GM18868 (cell line): ENCODE data around the gene ZNF195.
"Not testable (repeated sequence)": the region's sequence is repeated elsewhere in the genome, so short reads cannot be mapped to it uniquely, and the experiment has no call there.

ENCODE experiments used
- ATAC-seq: cut with Tn5 transposase; IDR thresholded peaks from one replicate; pipeline ENCODE4 v1.9.1; 2021; ENCODE audit warnings: mild to moderate bottlenecking, moderate library complexity; ENCODE audit not compliant: unreplicated experiment

Gene ZNF195

DNA sequence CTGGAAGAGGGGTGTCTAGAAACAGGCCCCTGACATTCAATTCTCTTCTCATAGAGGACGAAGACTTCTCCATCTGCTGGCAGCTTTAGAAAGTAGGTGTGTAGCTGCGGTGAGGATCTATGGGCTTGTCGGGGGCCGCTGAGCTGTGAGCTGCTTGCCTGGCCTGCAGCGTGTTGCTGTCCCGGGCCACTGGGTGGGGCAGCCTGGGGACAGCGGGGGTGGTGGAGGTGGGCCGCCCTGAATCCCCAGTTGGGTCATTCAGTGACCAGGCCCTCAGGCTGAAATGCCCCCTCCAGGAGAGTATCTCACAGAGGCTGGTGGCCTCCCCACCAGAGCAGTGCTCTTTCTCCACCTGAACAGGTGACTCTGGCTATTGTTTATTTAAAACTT is 23.9 kb upstream of the ZNF195 start:
- not testable (repeated sequence) for ATAC-seq

DNA sequence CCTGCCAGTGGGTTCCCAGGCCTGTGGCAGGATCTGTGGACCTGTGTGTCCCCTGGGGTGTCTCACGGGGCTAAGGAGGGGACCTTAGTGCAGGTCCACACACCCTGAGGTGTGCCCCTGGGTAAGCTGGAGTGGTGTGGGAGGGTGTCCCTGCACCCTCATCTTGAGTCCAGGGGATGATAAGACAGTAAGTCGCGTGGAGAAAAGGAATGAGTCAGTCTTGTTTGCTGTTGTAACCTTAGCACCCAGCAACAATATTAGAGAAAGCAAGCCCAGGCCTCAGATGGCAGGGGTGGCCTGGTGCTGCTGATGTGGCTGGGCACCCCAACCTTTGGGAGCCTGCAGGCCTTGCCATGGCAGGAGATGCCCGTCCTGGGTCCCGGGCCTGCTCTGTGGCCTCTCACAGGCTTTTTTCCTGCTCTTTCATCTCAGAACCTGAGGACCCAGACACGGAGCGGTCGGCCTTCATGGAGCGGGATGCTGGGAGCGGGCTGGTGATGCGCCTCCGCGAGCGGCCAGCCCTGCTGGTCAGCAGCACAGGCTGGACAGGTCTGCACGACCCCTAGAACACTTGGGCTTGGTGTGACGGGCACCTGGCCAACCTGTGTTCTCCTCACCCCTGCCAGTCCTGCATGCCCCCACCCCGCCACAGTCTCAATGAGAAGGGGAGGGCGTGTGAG is 23.4 kb upstream of the ZNF195 start:
- ATAC-seq, result not testable (repeated sequence)

DNA sequence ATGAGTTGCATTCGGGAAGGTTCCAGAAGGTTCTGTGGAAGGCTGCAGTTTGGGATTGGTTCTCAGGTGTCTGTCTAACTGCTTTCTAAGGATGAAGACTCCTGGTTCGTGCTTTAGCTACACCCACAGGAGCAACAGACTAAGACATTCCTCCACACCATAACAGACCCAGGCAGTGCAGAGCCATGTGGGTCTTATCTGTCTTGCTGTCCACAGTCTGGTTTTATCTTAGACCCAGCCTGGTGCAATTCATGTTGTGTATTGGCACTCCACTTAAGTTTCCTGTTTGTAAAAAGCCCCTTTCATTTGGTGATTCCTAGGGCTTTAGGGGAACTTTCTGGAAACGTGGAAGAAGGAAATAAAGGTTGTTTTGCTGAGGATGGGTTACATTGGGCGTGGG is 22.1 kb upstream of the ZNF195 start:
- not testable (repeated sequence) for ATAC-seq

DNA sequence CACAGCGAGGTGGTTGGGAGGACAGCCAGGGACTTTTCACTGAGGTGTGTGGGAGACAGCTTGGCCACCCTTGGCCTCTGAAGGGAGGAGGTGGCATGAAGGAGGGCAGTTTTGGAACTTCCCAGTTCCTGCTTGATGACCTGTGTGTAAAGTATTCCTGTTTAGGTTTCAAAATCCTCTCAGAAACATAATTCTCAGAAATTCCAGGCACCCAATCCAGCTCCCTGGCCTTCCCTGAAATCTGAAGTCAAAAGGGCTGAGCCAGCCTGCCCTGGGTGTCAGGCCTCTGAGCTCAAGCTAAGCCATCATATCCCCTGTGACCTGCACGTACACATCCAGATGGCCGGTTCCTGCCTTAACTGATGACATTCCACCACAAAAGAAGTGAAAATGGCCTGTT is 19.6 kb upstream of the ZNF195 start:
- ATAC-seq, result not testable (repeated sequence)

DNA sequence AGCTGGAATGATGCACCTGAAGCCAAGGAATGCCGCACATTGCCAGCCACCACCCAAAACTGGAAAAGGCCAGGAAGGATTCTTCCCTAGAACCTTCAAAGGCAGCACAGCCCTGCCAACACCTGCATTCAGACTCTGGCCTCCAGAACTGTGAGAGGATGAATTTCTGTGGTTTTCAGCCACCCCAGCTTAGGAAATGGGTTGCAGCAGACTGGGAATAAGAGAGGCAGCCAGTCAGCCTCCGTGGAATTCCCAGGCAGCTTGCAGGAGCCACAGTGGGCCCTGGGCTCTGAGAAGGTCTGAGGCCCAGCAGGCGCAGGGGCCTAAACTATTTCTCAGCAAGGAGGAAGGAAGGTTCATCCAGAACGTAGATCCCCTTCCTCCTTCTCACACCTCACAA is 19.2 kb upstream of the ZNF195 start:
- ATAC-seq, result not testable (repeated sequence)

DNA sequence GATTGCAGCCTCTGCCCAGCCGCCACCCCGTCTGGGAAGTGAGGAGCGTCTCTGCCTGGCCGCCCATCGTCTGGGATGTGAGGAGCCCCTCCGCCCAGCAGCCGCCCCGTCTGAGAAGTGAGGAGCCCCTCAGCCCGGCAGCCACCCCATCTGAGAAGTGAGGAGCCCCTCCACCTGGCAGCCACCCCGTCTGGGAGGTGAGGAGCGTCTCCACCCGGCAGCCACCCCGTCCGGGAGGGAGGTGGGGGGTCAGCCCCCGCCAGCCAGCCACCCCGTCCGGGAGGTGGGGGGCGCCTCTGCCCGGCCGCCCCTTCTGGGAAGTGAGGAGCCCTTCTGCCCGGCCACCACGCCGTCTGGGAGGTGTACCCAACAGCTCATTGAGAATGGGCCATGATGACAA is 18.3 kb upstream of the ZNF195 start:
- ATAC-seq, result not testable (repeated sequence)

DNA sequence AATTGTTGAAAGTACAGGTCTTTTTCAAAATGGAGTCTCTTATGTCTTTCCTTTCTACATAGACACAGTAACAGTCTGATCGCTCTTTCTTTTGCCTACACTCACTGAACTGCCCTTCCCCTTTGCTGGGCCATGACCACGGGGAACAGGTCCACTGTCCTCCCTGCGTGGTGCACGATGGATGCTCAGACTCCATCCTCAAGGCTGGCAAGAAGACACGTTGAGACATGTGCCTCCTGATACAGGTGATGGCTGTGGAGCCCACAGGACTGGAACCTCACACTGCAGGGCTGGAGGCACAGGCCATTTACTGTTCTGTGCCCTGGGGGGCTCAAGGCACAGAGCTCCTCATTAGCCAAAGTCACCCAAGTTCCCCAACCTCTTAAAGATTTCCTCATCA is 16.5 kb upstream of the ZNF195 start:
- ATAC-seq, result not testable (repeated sequence)

DNA sequence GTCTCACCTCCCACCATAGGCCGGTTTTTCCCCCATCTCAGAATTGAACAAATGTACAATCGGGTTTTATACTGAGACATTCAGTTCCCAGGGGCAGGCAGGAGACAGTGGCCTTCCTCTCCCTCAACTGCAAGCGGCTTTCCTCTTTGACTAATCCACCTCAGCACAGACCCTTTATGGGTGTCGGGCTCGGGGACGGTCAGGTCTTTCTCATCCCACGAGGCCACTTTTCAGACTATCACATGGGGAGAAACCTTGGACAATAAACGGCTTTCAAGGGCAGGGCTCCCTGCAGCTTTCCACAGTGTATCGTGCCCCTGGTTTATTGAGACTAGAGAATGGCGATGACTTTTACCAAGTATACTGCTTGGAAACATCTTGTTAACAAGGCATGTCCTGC is 16.0 kb upstream of the ZNF195 start:
- ATAC-seq, result not testable (repeated sequence)

DNA sequence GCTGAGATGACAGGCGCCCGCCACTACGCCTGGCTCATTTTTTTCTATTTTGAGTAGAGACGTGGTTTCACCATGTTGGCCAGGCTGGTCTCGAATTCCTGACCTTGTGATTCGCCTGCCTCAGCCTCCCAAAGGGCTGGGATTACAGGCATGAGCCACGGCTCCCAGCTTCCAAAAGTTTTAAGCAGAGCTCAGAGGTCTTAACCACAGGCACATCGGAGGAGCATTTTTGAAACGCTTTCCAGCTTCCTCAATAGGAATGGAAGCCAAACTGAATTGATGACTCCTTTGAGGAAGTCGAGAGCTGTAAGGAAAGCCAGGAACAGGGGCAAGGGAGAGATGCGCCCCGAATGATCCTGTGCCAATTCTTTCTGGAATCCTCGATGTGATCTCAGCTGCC is 14.5 kb upstream of the ZNF195 start:
- not testable (repeated sequence) for ATAC-seq

DNA sequence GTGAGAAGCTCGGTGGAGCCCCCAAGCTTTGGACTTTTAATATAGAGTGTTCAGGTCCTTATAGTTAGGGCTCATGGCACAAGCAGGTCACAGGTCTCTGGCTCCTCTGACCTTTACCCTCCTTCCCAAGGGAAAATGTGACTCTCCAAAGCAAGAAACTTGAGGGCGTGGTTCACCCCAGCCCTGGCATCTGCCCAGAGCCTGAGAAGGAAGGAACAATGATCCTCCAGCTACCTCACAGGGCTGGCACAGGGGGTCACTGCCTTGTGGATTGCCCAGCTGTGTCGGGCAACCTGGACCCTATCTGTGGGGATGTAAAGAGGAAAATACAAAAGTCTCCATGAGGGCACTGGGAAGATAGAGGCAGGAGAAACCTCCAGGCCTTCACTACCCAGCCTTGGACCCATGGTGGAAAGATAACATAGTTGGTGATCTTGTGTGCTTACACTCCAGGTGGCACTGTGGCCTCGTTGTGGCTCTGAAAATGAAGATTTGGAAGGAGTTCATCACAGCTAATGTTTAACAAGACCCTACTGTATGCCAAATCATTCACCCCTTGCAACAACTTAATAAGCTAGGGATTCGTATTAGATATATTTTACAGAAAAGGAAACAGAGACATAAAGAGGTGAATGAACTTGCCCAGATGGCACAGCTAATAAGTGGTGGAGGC is 3.8 kb upstream of the ZNF195 start:
- ATAC-seq, result no peak

DNA sequence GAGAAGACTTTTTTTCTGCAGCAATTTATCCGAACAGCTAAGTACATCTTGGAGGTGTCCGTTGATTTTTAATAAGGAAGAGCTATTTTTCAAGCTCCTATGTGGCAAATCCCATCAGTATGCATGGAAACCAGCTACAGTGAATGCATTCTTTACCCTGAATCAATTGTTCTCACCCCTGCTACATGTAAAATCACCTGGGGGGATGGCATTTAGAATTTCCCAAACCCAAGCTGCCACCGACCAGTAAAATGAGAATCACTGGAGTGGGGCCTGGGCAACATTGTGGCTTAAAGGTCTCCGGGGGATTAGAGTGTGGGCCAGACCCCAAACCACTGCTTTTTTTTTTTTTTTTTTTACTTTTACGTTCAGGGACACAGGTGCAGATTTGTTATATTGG is 2.8 kb upstream of the ZNF195 start:
- no peak for ATAC-seq

DNA sequence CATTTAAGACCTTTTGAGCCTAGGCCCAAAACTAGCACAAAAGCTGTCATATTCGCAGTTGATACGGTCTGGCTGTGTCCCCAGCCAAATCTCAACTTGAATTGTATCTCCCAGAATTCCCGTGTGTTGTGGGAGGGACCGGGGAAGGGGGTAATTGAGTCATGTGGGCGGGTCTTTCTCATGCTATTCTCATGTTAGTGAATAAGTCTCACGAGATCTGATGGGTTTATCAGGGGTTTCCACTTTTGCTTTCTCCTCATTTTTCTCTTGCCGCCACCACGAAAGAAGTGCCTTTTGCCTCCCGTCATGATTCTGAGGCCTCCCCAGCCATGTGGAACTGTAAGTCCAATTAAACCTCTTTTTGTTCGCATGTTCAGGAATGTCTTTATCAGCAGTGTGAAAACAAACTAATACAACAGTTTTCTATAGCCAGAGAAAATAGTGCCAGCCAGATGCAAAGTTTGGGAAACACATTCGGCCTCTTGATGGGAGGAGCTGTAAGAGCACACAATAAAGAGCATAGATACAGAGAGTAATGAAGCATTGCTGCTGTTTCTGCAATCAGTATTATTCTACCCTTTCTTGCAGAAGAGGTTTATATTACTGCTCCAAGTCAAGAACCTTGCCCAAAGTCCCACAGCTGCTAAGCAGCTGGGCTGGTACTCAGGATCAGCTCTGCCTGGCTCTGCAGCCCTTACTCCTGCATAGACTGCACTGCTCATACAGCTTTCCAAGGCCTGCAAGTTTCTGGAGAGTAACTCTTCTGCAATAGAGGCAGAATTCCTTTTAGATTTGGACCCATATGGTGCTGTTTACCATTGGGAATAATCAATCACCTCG is 2.0 kb upstream of the ZNF195 start:
- no peak for ATAC-seq

DNA sequence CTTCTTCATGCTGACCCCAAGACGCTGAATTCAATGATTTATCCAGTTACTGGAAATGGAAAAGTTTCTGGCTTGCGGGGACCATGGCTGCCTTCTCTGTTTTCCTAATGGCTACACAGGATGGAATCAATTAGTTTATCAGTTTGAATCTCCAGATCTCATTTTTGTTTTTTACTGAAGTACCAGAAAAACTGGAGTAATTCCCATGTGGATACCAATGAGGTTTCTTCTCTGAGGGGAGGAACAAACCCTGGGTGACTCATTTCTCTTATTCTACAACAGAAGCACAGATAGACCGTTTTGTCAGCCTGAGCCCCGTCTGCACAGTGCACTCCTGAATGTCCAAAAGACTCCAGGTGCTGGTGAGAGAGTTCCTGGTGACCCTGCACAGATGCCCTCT is 3.4 kb downstream of the ZNF195 start:
- ATAC-seq, result no peak

DNA sequence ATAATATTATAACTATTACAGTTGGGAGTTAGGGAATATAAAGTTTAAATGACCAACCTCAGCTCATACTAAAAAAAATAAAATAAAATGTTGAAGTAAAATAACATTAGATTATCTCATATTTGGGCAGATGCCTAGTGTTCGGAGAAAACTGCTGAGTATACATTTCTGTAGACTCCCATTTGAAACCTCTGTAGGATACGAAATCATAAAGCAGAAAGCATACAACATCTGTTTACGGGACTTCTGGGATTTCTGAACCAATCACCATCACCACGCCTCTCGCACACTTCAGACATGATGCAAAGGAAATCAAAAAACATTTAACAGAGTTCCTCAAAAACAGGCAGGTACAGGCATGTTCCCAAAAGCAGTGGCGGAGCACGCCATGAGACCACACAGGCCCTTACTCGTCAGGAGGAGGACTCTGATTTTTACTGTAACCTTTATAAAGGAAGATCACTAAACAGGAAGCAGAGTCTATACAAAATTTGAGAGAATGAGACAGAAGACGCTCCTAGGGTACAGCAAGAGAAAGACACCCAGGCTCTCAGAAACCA is 8.6 kb downstream of the ZNF195 start:
- ATAC-seq, result no peak

DNA sequence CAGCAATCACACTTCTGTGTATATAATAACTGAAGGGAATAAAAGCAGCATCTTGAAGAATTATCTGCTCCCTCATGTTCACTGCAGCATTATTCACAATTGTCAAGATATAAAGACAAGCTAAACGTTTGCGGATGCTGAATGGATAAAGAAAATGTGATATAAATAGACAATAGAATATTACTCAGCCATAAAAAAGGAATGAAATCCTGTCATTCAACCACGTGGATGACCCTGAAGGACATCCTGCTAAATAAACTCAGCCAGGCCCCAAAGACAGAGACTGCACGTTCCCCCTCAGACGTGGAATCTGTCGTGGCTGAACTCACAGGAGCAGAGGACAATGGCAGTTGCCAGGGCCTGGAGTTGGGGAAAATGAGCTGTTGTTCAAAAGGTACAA is 9.6 kb downstream of the ZNF195 start:
- no peak for ATAC-seq

DNA sequence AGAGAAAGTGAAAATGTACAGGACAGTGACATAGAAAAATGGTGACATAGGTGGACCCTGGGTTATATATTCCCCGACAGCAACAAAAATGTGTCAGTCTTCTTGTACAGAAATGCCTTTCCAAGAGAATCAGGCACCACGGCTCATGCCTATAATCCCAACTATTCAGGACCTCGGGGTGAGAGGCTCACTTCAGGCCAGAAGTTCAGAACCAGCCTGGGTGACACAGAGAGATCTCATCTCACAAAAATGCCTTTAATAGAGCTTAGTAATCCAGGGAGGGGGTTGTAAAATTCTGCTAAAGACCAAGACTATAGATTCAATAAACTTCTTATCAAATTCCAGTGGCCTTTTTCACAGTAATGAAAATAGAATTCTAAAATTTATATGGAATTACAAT is 10.7 kb downstream of the ZNF195 start:
- ATAC-seq, result no peak

DNA sequence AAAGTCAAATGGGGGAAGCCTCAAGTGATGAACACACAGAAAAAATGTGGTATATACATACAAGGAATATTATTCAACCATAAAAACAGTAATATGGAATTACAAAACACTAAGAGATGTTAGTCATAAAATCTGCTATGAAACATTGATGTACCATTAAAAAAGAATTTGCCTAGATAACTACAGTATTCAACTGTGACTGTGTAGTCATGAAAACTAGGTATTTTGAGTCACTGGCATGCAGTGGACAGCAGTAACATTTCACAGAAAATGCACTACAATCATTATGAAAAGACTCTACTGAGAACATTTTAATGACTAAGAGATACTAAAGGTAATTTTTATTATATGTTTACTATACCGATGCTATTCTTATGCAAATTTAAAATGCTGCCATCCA is 11.7 kb downstream of the ZNF195 start:
- ATAC-seq, result no peak

DNA sequence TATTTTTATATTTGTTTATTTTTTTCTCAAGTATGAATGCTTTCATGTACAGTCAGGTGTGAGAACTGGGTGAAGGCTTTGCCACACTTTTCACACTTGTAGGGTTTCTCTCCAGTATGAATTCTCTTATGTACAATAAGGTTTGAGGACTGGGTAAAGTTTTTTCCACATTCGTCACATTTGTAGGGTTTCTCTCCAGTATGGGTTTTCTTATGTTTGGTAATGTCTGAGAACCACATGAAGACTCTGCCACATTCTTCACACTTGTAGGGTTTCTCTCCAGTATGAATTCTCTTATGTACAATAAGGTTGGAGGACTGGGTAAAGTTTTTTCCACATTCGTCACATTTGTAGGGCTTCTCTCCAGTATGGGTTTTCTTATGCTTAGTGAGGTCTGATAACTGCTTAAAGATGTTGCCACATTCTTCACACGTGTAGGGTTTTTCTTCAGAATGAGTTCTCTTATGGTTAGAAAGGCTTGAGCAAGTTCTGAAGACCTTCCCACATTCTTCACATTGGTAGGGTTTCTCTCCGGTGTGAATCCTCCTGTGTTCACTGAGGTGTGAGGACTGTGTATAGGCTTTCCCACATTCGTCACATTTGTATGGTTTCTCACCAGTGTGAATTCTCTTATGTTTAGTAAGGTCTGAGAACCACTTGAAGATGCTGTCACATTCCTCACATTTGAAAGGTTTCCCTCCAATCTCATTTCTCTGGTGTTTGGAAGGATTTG is 19.7 kb downstream of the ZNF195 start:
- no peak for ATAC-seq

DNA sequence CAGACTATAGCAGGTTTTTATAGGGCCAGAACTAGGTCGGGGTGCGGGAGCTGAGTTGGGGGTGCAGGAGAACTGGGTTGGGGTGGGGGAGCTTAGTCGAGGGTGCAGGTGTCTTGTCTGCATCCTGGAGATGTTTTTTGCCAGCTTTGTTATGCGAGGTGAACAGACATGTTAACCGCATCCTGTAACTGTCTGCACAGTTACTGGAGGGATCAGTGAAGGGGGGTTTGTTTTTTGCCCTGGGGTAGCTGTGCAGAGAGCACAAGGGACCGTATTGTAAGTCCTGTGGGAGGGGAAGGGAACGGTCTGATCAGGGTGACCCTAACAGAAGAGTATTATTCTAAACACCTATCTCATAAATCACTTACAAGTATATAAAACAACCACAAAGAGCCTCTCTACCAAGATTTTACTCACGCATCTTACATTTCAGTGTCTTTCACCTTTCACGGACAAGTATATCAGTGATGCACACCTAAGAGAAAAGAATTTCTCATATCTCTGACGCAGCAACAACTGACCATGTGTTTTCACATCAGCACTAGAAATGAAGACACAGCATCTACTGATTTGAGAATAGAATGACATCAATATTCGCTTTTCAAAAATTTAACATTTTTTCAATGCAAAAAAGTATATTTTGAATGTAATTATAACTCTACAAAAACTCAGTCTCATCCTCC is 20.8 kb downstream of the ZNF195 start:
- no peak for ATAC-seq

DNA sequence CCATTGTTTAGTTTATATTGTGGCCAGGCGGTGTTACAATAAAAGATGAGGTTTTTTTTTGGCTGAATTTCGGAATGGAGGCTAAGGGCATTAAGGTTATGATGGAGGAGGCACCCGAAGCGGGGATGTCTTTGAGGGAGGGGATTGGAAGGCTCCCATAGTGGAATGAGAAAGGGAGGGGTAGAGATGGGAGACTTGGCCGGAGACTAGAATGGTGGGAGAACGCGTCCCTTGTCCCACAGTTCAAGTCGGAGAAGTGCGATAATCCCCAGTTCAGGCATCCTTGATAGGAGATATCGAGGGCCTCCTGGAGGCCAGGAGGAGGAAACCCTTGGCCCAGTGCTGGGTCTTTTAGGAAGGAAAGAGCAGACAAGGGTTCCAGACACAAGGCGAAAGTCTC is 21.6 kb downstream of the ZNF195 start:
- no peak for ATAC-seq
